Natural killer cell treated with Interleukin-12 subunit alpha and Interleukin-12 subunit beta and Interleukin-15 and Interleukin-18, amount 100 ng/mL, for 72 hours (primary cell): ENCODE data around the gene ZFAND3. TPM values are rescaled to one million over a fixed set of nuclear protein-coding genes. Genes with fewer than 3 reads are reported as not detected.

Source experiments
- ATAC-seq, 2 donors: fragments of 150-1000 bp; cut with Tn5 transposase in 1 of 2; sonication (Bioruptor Pico), chemical (Tn5 transposase) in 1 of 2; 2 replicates each; pipeline ENCODE4 v1.10.0; 2021
- DNase-seq: peaks from one replicate; pipeline ENCODE4 v3.0.0; 2022; ENCODE audit warnings: low spot score
- H3K27ac Mint-ChIP-seq, 2 donors: 1 replicate in 1 of 2; 2 replicates in 1 of 2; pipeline ENCODE4 v1.8.0; 2022; ENCODE audit warnings: mixed read lengths in 2 of 2, mild to moderate bottlenecking in 1 of 2, moderate library complexity in 1 of 2
- H3K27me3 Mint-ChIP-seq, 2 donors: 1 replicate in 1 of 2; 2 replicates in 1 of 2; pipeline ENCODE4 v1.8.0; 2022; ENCODE audit warnings: mixed read lengths in 2 of 2
- H3K36me3 Mint-ChIP-seq: one replicate; pipeline ENCODE4 v1.8.0; 2022; ENCODE audit warnings: mixed read lengths
- H3K4me1 Mint-ChIP-seq, 2 donors: 1 replicate in 1 of 2; 2 replicates in 1 of 2; pipeline ENCODE4 v1.8.0; 2022; ENCODE audit warnings: low read depth in 2 of 2, mixed read lengths in 2 of 2, mild to moderate bottlenecking in 1 of 2
- H3K4me3 Mint-ChIP-seq: one replicate; pipeline ENCODE4 v1.8.0; 2022; ENCODE audit warnings: mixed read lengths
- H3K9me3 Mint-ChIP-seq: 2 replicates; pipeline ENCODE4 v1.8.0; 2022; ENCODE audit warnings: mixed read lengths
- total RNA-seq, 2 donors: library from RNA; stranded (reverse); gene quantifications; one replicate each; pipeline ENCODE4 v1.2.3, GENCODE V29; 2022

The ZFAND3 gene
- total RNA-seq, 2 donors from 2014 or later, result 51.0 to 100 TPM

- H3K27me3 Mint-ChIP-seq, result no peaks in the 10 kb centered on the region
- DNase-seq (no peak), ATAC-seq (no peak)
- H3K4me3 Mint-ChIP-seq, result no peak overlapping the region
- no peaks in the 10 kb centered on the region for H3K9me3 Mint-ChIP-seq
- peaks cover 37 to 52% of the 10 kb centered on the region in 2 donors for H3K4me1 Mint-ChIP-seq
- no peak overlapping the region for H3K27ac Mint-ChIP-seq
- H3K36me3 Mint-ChIP-seq, result peaks cover 10% of the 10 kb centered on the region
These were observed 98.0 kb downstream of the ZFAND3 start for GRCh38 chr6:37917566-37917965.

GRCh38 chr6:37919417-37920157 is 100.1 kb downstream of the ZFAND3 start:
- DNase-seq (no peak), ATAC-seq (no peak)
- H3K4me1 Mint-ChIP-seq, result peaks cover 39 to 49% of the 10 kb centered on the region in 2 donors
- H3K4me3 Mint-ChIP-seq, result no peak overlapping the region
- H3K9me3 Mint-ChIP-seq, result no peaks in the 10 kb centered on the region
- no peaks in the 10 kb centered on the region for H3K27me3 Mint-ChIP-seq
- H3K36me3 Mint-ChIP-seq, result peaks cover 10% of the 10 kb centered on the region
- H3K27ac Mint-ChIP-seq, result no peak overlapping the region

GRCh38 chr6:37920667-37921066 is 101.1 kb downstream of the ZFAND3 start:
- Mint-ChIP-seq H3K4me1 (peaks cover 37 to 51% of the 10 kb centered on the region in 2 donors), H3K4me3 (no peak overlapping the region), H3K9me3 (no peaks in the 10 kb centered on the region), H3K36me3 (peaks cover 10% of the 10 kb centered on the region), H3K27me3 (no peaks in the 10 kb centered on the region), H3K27ac (no peak overlapping the region)
- no peak for ATAC-seq
- DNase-seq, result no peak

GRCh38 chr6:37922563-37922962 is 103.0 kb downstream of the ZFAND3 start:
- H3K27me3 Mint-ChIP-seq, result no peaks in the 10 kb centered on the region
- no peaks in the 10 kb centered on the region for H3K9me3 Mint-ChIP-seq
- H3K27ac Mint-ChIP-seq, result no peak overlapping the region
- peaks cover 35 to 52% of the 10 kb centered on the region in 2 donors for H3K4me1 Mint-ChIP-seq
- ATAC-seq (no peak), DNase-seq (no peak)
- peaks cover 6% of the 10 kb centered on the region for H3K36me3 Mint-ChIP-seq
- no peak overlapping the region for H3K4me3 Mint-ChIP-seq

GRCh38 chr6:37923514-37923913 is 104.0 kb downstream of the ZFAND3 start:
- no peaks in the 10 kb centered on the region for H3K27me3 Mint-ChIP-seq
- DNase-seq (no peak), ATAC-seq (no peak)
- H3K4me3 Mint-ChIP-seq, result no peak overlapping the region
- no peaks in the 10 kb centered on the region for H3K9me3 Mint-ChIP-seq
- peaks cover 38 to 50% of the 10 kb centered on the region in 2 donors for H3K4me1 Mint-ChIP-seq
- peaks cover 6% of the 10 kb centered on the region for H3K36me3 Mint-ChIP-seq
- no peak overlapping the region for H3K27ac Mint-ChIP-seq

- Mint-ChIP-seq H3K27me3 (no peaks in the 10 kb centered on the region), H3K4me1 (peaks cover 46 to 50% of the 10 kb centered on the region in 2 donors), H3K27ac (no peak overlapping the region), H3K36me3 (no peaks in the 10 kb centered on the region), H3K9me3 (no peaks in the 10 kb centered on the region), H3K4me3 (no peak overlapping the region)
- DNase-seq (no peak), ATAC-seq (no peak)
These were observed 107.1 kb downstream of the ZFAND3 start for GRCh38 chr6:37926661-37927060.

GRCh38 chr6:37928217-37928616 is 108.7 kb downstream of the ZFAND3 start:
- Mint-ChIP-seq H3K27ac (no peak overlapping the region), H3K4me3 (no peak overlapping the region), H3K27me3 (no peaks in the 10 kb centered on the region), H3K4me1 (peaks cover 43 to 47% of the 10 kb centered on the region in 2 donors), H3K9me3 (no peaks in the 10 kb centered on the region), H3K36me3 (no peaks in the 10 kb centered on the region)
- ATAC-seq (no peak), DNase-seq (no peak)

GRCh38 chr6:37930288-37930971 is 110.9 kb downstream of the ZFAND3 start:
- DNase-seq, result no peak
- H3K9me3 Mint-ChIP-seq, result no peaks in the 10 kb centered on the region
- no peak overlapping the region for H3K4me3 Mint-ChIP-seq
- peaks cover 36% of the 10 kb centered on the region in 2 donors for H3K4me1 Mint-ChIP-seq
- no peak for ATAC-seq
- H3K27me3 Mint-ChIP-seq, result no peaks in the 10 kb centered on the region
- H3K36me3 Mint-ChIP-seq, result no peaks in the 10 kb centered on the region
- H3K27ac Mint-ChIP-seq, result peak overlapping the region; percentile 13 to 47

GRCh38 chr6:37931066-37931465 is 111.5 kb downstream of the ZFAND3 start:
- no peak for DNase-seq
- no peaks in the 10 kb centered on the region for H3K27me3 Mint-ChIP-seq
- no peaks in the 10 kb centered on the region for H3K9me3 Mint-ChIP-seq
- H3K27ac Mint-ChIP-seq, result peak overlapping the region; percentile 13 to 14
- no peak for ATAC-seq
- peaks cover 34 to 36% of the 10 kb centered on the region in 2 donors for H3K4me1 Mint-ChIP-seq
- H3K4me3 Mint-ChIP-seq, result no peak overlapping the region
- no peaks in the 10 kb centered on the region for H3K36me3 Mint-ChIP-seq

GRCh38 chr6:37934276-37934675 is 114.7 kb downstream of the ZFAND3 start:
- Mint-ChIP-seq H3K4me3 (no peak overlapping the region), H3K9me3 (no peaks in the 10 kb centered on the region), H3K27me3 (no peaks in the 10 kb centered on the region), H3K27ac (no peak overlapping the region), H3K36me3 (peaks cover 5% of the 10 kb centered on the region), H3K4me1 (peaks cover 53% of the 10 kb centered on the region in 2 donors)
- ATAC-seq (no peak), DNase-seq (no peak)

- ATAC-seq (no peak), DNase-seq (no peak)
- H3K27me3 Mint-ChIP-seq, result no peaks in the 10 kb centered on the region
- peaks cover 43% of the 10 kb centered on the region in 2 donors for H3K4me1 Mint-ChIP-seq
- H3K4me3 Mint-ChIP-seq, result peak overlapping the region; percentile 57
- peak overlapping the region in 1 of 2 donors; percentile 44 for H3K27ac Mint-ChIP-seq
- peaks cover 5% of the 10 kb centered on the region for H3K36me3 Mint-ChIP-seq
- H3K9me3 Mint-ChIP-seq, result no peaks in the 10 kb centered on the region
These were observed 116.6 kb downstream of the ZFAND3 start for GRCh38 chr6:37936150-37936549.

GRCh38 chr6:37936906-37937305 is 117.4 kb downstream of the ZFAND3 start:
- no peaks in the 10 kb centered on the region for H3K27me3 Mint-ChIP-seq
- peak overlapping the region in 1 of 2 donors; percentile 44 for H3K27ac Mint-ChIP-seq
- no peaks in the 10 kb centered on the region for H3K9me3 Mint-ChIP-seq
- peaks cover 5% of the 10 kb centered on the region for H3K36me3 Mint-ChIP-seq
- peaks cover 37 to 40% of the 10 kb centered on the region in 2 donors for H3K4me1 Mint-ChIP-seq
- peak overlapping the region; percentile 57 for H3K4me3 Mint-ChIP-seq
- DNase-seq (no peak), ATAC-seq (peak in 1 of 2 donors; percentile 57)

- Mint-ChIP-seq H3K4me3 (peak overlapping the region; percentile 47), H3K36me3 (peaks cover 5% of the 10 kb centered on the region), H3K4me1 (peaks cover 49 to 55% of the 10 kb centered on the region in 2 donors), H3K9me3 (no peaks in the 10 kb centered on the region), H3K27ac (peak overlapping the region in 1 of 2 donors; percentile 44), H3K27me3 (no peaks in the 10 kb centered on the region)
- ATAC-seq (no peak), DNase-seq (no peak)
These were observed 119.4 kb downstream of the ZFAND3 start for GRCh38 chr6:37938909-37939308.

- ATAC-seq, result no peak
- Mint-ChIP-seq H3K4me1 (peaks cover 52 to 56% of the 10 kb centered on the region in 2 donors), H3K27me3 (no peaks in the 10 kb centered on the region), H3K9me3 (no peaks in the 10 kb centered on the region), H3K4me3 (no peak overlapping the region), H3K36me3 (peaks cover 5% of the 10 kb centered on the region), H3K27ac (no peak overlapping the region)
- no peak for DNase-seq
These were observed 120.7 kb downstream of the ZFAND3 start for GRCh38 chr6:37940074-37940847.
